GM11168 (cell line): ENCODE measurements around the gene GSAP.
"Not testable (repeated sequence)": the region's sequence is repeated elsewhere in the genome, so short reads cannot be mapped to it uniquely, and the experiment has no call there.

Experiments
- in situ Hi-C: fragments of 300-500 bp; cut with MboI; formaldehyde crosslinking; loops from one replicate; pipeline ENCODE4 v1.12.0; 2022; ENCODE audit warnings: low sequenced_read_pairs; ENCODE audit not compliant: unreplicated experiment

Gene GSAP

GRCh38 chr7:77415823-77416620 lies at the start of gene GSAP:
Gene GSAP (minus strand): TSS chr7:77416349. CDS start chr7:77416321, 28 bp downstream.
- in situ Hi-C loops, result no loop called here

GRCh38 chr7:77465256-77465655 lies 49.1 kb upstream of the GSAP start:
- in situ Hi-C loops, result no loop called here

- in situ Hi-C loops, result no loop called here
Observed at GRCh38 chr7:77464589-77464988, 48.4 kb upstream of the GSAP start.

GRCh38 chr7:77463632-77464031 lies 47.5 kb upstream of the GSAP start:
- in situ Hi-C loops, result not testable (repeated sequence)

- in situ Hi-C loops, result no loop called here
Observed at GRCh38 chr7:77461842-77462241, 45.7 kb upstream of the GSAP start.

- in situ Hi-C loops, result no loop called here
Observed at GRCh38 chr7:77461246-77461645, 45.1 kb upstream of the GSAP start.

GRCh38 chr7:77460057-77460486 lies 43.9 kb upstream of the GSAP start:
- in situ Hi-C loops, result no loop called here

GRCh38 chr7:77459311-77459726 lies 43.2 kb upstream of the GSAP start:
- in situ Hi-C loops, result no loop called here

GRCh38 chr7:77458786-77459185 lies 42.6 kb upstream of the GSAP start:
- in situ Hi-C loops, result no loop called here

GRCh38 chr7:77457779-77458178 lies 41.6 kb upstream of the GSAP start:
- in situ Hi-C loops, result no loop called here

GRCh38 chr7:77456696-77457095 lies 40.5 kb upstream of the GSAP start:
- in situ Hi-C loops, result no loop called here

GRCh38 chr7:77455321-77455720 lies 39.2 kb upstream of the GSAP start:
- in situ Hi-C loops, result no loop called here

- in situ Hi-C loops, result no loop called here
Observed at GRCh38 chr7:77454802-77455201, 38.7 kb upstream of the GSAP start.

GRCh38 chr7:77453531-77453930 lies 37.4 kb upstream of the GSAP start:
- in situ Hi-C loops, result no loop called here

GRCh38 chr7:77451950-77452349 lies 35.8 kb upstream of the GSAP start:
- in situ Hi-C loops, result not testable (repeated sequence)

- in situ Hi-C loops, result no loop called here
Observed at GRCh38 chr7:77450613-77451012, 34.5 kb upstream of the GSAP start.

- in situ Hi-C loops, result no loop called here
Observed at GRCh38 chr7:77450054-77450453, 33.9 kb upstream of the GSAP start.

GRCh38 chr7:77447616-77448015 lies 31.5 kb upstream of the GSAP start:
- in situ Hi-C loops, result no loop called here

GRCh38 chr7:77444123-77444522 lies 28.0 kb upstream of the GSAP start:
- in situ Hi-C loops, result no loop called here

GRCh38 chr7:77443042-77443441 lies 26.9 kb upstream of the GSAP start:
- in situ Hi-C loops, result no loop called here

- in situ Hi-C loops, result no loop called here
Observed at GRCh38 chr7:77442636-77443035, 26.5 kb upstream of the GSAP start.

GRCh38 chr7:77441046-77441445 lies 24.9 kb upstream of the GSAP start:
- in situ Hi-C loops, result no loop called here
